HEK293T (cell line): ENCODE data around the gene ALOX5AP.

Experiments used
- CTCF ChIA-PET: fragments of 350-600 bp; formaldehyde crosslinking; extraction: SDS; loops from one replicate; lab custom pipeline; 2021; ENCODE audit warnings: antibody characterized with exemption, inconsistent platforms; lab: Yijun Ruan, JAX
- POLR2A ChIA-PET: fragments of 350-600 bp; formaldehyde crosslinking; extraction: SDS; loops from one replicate; lab custom pipeline; 2020; ENCODE audit warnings: antibody characterized with exemption, inconsistent platforms; lab: Yijun Ruan, JAX
- DNase-seq: peaks from one replicate; pipeline ENCODE4 v3.0.0; 2012; ENCODE audit warnings: mixed read lengths; ENCODE audit errors: extremely low spot score
- ARNT ChIP-seq: fragments of 450-650 bp; IDR thresholded peaks from 2 replicates; pipeline ENCODE4 v1.6.1; 2017; ENCODE audit warnings: mild to moderate bottlenecking
- BHLHE40 ChIP-seq: fragments of 450-650 bp; IDR thresholded peaks from 2 replicates; pipeline ENCODE4 v1.6.1; 2016; ENCODE audit warnings: mild to moderate bottlenecking, moderate library complexity, borderline replicate concordance
- CTBP1 ChIP-seq: fragments of 450-650 bp; IDR thresholded peaks from 2 replicates; pipeline ENCODE4 v1.6.1; 2016; ENCODE audit warnings: borderline replicate concordance
- ELF4 ChIP-seq: fragments of 450-650 bp; IDR thresholded peaks from 2 replicates; pipeline ENCODE4 v1.6.1; 2017; ENCODE audit warnings: antibody characterized with exemption
- FOXA1 ChIP-seq: fragments of 450-650 bp; IDR thresholded peaks from 2 replicates; pipeline ENCODE4 v1.6.1; 2016; ENCODE audit warnings: mild to moderate bottlenecking
- FOXK2 ChIP-seq: fragments of 450-650 bp; IDR thresholded peaks from 2 replicates; pipeline ENCODE4 v1.6.1; 2016; ENCODE audit warnings: mild to moderate bottlenecking
- FOXM1 ChIP-seq: fragments of 450-650 bp; IDR thresholded peaks from 2 replicates; pipeline ENCODE4 v1.6.1; 2017; ENCODE audit warnings: mild to moderate bottlenecking, borderline replicate concordance
- HDGF ChIP-seq: fragments of 450-650 bp; IDR thresholded peaks from 2 replicates; pipeline ENCODE4 v1.6.1; 2017; ENCODE audit warnings: antibody characterized with exemption, borderline replicate concordance
- L3MBTL2 ChIP-seq: fragments of 450-650 bp; conservative IDR thresholded peaks from 2 replicates; pipeline ENCODE4 v1.6.1; 2016; ENCODE audit warnings: mild to moderate bottlenecking
- LEF1 ChIP-seq: fragments of 450-650 bp; IDR thresholded peaks from 2 replicates; pipeline ENCODE4 v1.6.1; 2017; ENCODE audit warnings: mild to moderate bottlenecking, borderline replicate concordance
- NFRKB ChIP-seq: fragments of 450-650 bp; IDR thresholded peaks from 2 replicates; pipeline ENCODE4 v1.6.1; 2016; ENCODE audit warnings: mild to moderate bottlenecking, moderate library complexity
- PKNOX1 ChIP-seq: fragments of 450-650 bp; IDR thresholded peaks from 2 replicates; pipeline ENCODE4 v1.6.1; 2016
- SP1 ChIP-seq: fragments of 450-650 bp; IDR thresholded peaks from 2 replicates; pipeline ENCODE4 v1.6.1; 2017
- SUZ12 ChIP-seq: fragments of 450-650 bp; IDR thresholded peaks from 2 replicates; pipeline ENCODE4 v1.6.1; 2016; ENCODE audit warnings: mild to moderate bottlenecking
- TARDBP ChIP-seq: fragments of 450-650 bp; IDR thresholded peaks from 2 replicates; pipeline ENCODE4 v1.6.1; 2016
- ZNF384 ChIP-seq: fragments of 450-650 bp; IDR thresholded peaks from 2 replicates; pipeline ENCODE4 v1.6.1; 2016

The ALOX5AP gene

GRCh38 chr13:30735872-30736175, 481 bp downstream of the ALOX5AP start:
- TF ChIP-seq ZNF384 (no peak), HDGF (no peak), L3MBTL2 (no peak), FOXK2 (no peak)
- no peak for DNase-seq
- ChIA-PET POLR2A (no interaction called here), CTCF (no interaction called here)

GRCh38 chr13:30736461-30737320, 1.3 kb downstream of the ALOX5AP start:
- no peak for DNase-seq
- TF ChIP-seq NFRKB (no peak), FOXK2 (no peak), CTBP1 (no peak), L3MBTL2 (no peak), TARDBP (no peak), FOXM1 (no peak), SUZ12 (no peak), PKNOX1 (no peak), SP1 (no peak), LEF1 (no peak), ELF4 (no peak), HDGF (no peak)
- ChIA-PET POLR2A (no interaction called here), CTCF (no interaction called here)

GRCh38 chr13:30737511-30738337, 2.4 kb downstream of the ALOX5AP start:
- no peak for DNase-seq
- POLR2A ChIA-PET: no interaction called here
- CTCF ChIA-PET: interaction anchor here (0.7 kb wide), 1 partner anchor 31 kb away, joined by 3 read pairs; no protein-coding TSS in a partner anchor
- no peak for TF ChIP-seq TARDBP
- TF ChIP-seq SP1: no peak
- no peak for TF ChIP-seq FOXK2
- TF ChIP-seq ARNT: no peak
- no peak for TF ChIP-seq FOXM1
- no peak for TF ChIP-seq NFRKB
- no peak for TF ChIP-seq LEF1
- no peak for TF ChIP-seq L3MBTL2
- TF ChIP-seq HDGF: no peak
- no peak for TF ChIP-seq BHLHE40
- no peak for TF ChIP-seq SUZ12

- ChIA-PET POLR2A (no interaction called here), CTCF (interaction anchor here (0.7 kb wide), 1 partner anchor 32 kb away, joined by 3 read pairs; no protein-coding TSS in a partner anchor)
Measured at GRCh38 chr13:30738526-30739236, 3.3 kb downstream of the ALOX5AP start.

GRCh38 chr13:30739237-30739528, 3.8 kb downstream of the ALOX5AP start:
- ChIA-PET POLR2A (no interaction called here), CTCF (no interaction called here)
- TF ChIP-seq SUZ12 (no peak), HDGF (no peak), LEF1 (no peak), L3MBTL2 (no peak), BHLHE40 (no peak), ARNT (no peak), ELF4 (no peak), NFRKB (no peak), CTBP1 (no peak), FOXA1 (no peak), FOXM1 (no peak), FOXK2 (no peak)
- no peak for DNase-seq

More at GRCh38 chr13:30738526-30739236, 3.3 kb downstream of the ALOX5AP start:
- no peak for DNase-seq
- TF ChIP-seq CTBP1 (no peak), PKNOX1 (no peak), ARNT (no peak), FOXA1 (no peak), HDGF (no peak), SUZ12 (no peak), TARDBP (no peak), BHLHE40 (no peak), SP1 (no peak), FOXK2 (no peak), ZNF384 (no peak), NFRKB (no peak), ELF4 (no peak), LEF1 (no peak), FOXM1 (no peak), L3MBTL2 (no peak)
